GM12878 (cell line): Measurements from ENCODE around the gene SATB1.

Experiments
- CTCF ChIP-seq, 3 experiments: IDR thresholded peaks in 2 of 3; conservative IDR thresholded peaks in 1 of 3; 2 replicates each; pipeline ENCODE4 v1.5.1; 2011; ENCODE audit warnings: low read depth in 3 of 3, low read length in 3 of 3, mild to moderate bottlenecking in 3 of 3, control low read depth in 2 of 3, moderate library complexity in 2 of 3, inconsistent platforms in 1 of 3, mixed read lengths in 1 of 3; ENCODE audit not compliant: control insufficient read depth in 2 of 3, insufficient read depth in 1 of 3; ENCODE audit errors: extremely low read depth in 1 of 3
- KLF5 ChIP-seq: fragments of 450-650 bp; IDR thresholded peaks from 2 replicates; pipeline ENCODE4 v1.6.1; 2014; ENCODE audit warnings: mild to moderate bottlenecking; ENCODE audit not compliant: partially characterized antibody
- POLR2A ChIP-seq: IDR thresholded peaks from 2 replicates; pipeline ENCODE4 v1.6.1; 2011; ENCODE audit warnings: low read depth, mild to moderate bottlenecking, low read length
- REST ChIP-seq: IDR thresholded peaks from 2 replicates; pipeline ENCODE4 v1.6.1; 2012; ENCODE audit warnings: mild to moderate bottlenecking, low read depth, low read length
- TAF1 ChIP-seq: IDR thresholded peaks from 2 replicates; pipeline ENCODE4 v1.6.1; 2011; ENCODE audit warnings: mild to moderate bottlenecking, low read depth, low read length, borderline replicate concordance
- USF2 ChIP-seq: IDR thresholded peaks from 2 replicates; pipeline ENCODE4 v1.6.1; 2011; ENCODE audit warnings: low read depth, low read length, improper control_type of control experiment, borderline replicate concordance

- TF ChIP-seq CTCF (IDR thresholded peaks at IDR 0.05 in 2 of 3, conservative IDR thresholded peaks at IDR 0.05 in 1 of 3; ENCODE audit: control insufficient read depth in 2 of 3, extremely low read depth in 1 of 3, insufficient read depth in 1 of 3, low read depth in 3 of 3, low read length in 3 of 3) (no peak), TAF1 (no peak), REST (no peak), KLF5 (no peak), POLR2A (no peak), USF2 (no peak)
These were observed 48.5 kb downstream of the SATB1 start for GRCh38 chr3:18376682-18377081.
